ENCODE results near the gene ADRA2C.

DNA sequence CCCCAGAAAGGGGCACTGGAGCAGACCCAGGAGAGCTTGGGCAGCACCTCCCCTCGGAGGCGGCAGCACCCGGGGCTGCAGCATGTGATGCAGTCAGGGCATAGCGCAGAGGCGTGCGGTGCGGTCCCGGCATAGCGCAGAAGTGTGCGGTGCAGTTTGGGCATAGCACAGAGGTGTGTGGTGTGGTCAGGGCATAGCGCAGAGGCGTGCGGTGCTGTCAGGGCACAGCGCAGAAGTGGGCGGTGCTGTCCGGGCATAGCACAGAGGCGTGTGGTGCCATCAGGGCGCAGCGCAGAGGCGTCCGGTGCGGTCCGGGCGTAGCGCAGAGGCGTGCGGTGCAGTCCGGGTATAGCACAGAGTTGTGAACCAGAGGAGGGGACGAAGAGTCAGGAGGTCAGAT lies 42.8 kb downstream of the ADRA2C start:
- TF ChIP-seq CTCF (conservative IDR thresholded peaks at IDR 0.05; ENCODE audit: low read length): no peak
- TF ChIP-seq EZH2phosphoT487 (IDR thresholded peaks at IDR 0.05; ENCODE audit: borderline replicate concordance): no peak

All from Loucy (cell line).